HG02943 (cell line): Measurements from ENCODE around the gene GPR37L1.
A peak's percentile ranks its signal among the peaks of the same experiment; 100 is the strongest.

Experiments used
- ATAC-seq: cut with Tn5 transposase; IDR thresholded peaks from one replicate; pipeline ENCODE4 v1.9.1; 2021; ENCODE audit warnings: mild to moderate bottlenecking, low read depth, moderate library complexity; ENCODE audit not compliant: unreplicated experiment

Gene GPR37L1

DNA sequence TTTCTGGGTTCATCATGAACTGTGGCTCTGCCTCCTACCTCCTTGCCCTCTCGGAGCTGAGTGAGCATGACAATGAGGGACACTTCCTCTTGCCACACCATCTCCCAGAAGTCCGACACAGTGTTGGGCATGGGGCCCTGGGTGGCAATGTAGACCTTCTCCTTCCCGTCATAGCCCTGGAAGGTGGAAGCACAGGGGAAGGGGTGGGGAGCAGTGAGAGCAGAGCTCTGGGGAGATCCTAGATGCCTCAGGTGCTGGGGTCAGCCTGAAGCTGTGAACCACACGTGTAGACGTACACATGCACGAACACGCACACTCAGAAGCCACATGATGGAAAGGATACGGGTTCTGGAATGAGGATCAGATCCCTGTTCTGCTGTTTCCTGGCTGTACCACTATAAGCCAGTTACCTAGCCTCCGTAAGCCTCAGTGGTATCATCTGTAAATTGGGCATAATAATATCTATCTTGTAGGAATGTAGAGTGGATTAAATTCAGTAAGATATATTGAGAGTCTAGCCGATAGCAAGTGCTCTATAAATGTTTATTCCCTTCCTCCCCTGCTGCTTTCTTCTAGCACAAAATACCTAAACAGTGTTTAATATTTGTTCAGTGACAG lies 31.5 kb downstream of the GPR37L1 start:
- no peak for ATAC-seq

GRCh38 chr1:202154766-202155477 lies 32.2 kb downstream of the GPR37L1 start:
- ATAC-seq: no peak

- no peak for ATAC-seq
Observed at GRCh38 chr1:202155478-202156021, 32.8 kb downstream of the GPR37L1 start.

GRCh38 chr1:202156590-202156989 lies 33.9 kb downstream of the GPR37L1 start:
- ATAC-seq: no peak

DNA sequence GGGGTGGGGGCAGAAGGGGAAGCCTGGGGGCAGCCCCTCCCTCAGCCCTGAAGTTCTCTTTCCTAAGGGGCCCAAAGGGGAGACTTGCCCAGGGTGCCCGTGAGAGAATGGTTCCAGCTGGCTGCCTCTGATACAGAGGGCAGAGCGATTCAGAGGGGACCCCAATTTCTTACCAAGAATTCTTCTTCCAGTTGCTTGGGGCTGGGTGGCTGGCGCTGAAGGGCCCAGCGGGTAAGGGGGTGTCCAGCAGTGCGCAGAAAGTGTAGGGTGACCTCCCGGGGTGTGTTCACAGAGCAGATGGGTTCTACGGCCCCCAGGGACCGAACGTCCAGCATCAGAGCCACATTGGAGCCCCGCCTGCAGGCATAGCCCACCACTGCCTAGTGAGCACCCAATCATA lies 35.2 kb downstream of the GPR37L1 start:
- ATAC-seq: no peak

- no peak for ATAC-seq
Observed at GRCh38 chr1:202158810-202159533, 36.3 kb downstream of the GPR37L1 start.

DNA sequence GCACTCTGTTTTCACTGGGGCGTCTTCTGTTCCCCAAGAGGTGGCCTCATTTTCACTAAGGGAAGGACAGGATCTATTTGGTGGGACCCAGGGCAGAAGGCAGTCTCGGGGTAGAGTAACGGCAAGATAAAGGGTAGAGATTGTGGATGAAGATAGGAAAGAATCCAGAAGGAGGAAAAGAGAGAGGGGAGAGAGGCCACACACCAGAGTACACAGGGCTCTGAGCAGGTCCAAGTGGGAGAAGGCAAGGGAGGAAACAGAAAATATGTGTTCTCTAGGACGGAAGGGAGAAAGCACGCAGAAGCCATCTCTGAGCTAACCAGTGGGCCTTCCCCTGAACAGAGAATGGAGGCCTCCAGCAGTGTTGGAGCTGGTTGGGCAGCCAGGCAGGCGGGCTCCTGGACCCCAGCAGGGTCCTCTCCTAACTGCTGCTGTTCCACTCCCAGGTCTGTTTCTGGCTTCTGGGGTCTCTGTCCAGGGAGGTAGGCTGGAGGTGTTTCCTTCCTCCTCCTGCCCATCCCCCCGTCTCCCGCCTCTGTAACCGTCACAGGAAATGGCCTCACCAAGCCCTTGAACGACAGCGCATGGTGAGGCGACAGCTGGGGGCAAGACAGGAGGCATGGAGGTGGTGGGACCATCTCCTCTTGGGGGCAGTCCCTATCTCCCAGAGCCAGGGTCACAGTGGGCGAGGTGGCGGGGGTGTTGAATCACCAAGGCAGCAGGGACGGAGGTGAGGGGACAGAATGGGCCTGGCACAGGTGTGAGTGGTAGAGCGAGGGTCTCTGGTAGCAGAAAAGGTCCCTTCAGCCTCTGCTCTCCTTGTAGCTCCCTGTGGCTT lies 37.0 kb downstream of the GPR37L1 start:
- no peak for ATAC-seq

DNA sequence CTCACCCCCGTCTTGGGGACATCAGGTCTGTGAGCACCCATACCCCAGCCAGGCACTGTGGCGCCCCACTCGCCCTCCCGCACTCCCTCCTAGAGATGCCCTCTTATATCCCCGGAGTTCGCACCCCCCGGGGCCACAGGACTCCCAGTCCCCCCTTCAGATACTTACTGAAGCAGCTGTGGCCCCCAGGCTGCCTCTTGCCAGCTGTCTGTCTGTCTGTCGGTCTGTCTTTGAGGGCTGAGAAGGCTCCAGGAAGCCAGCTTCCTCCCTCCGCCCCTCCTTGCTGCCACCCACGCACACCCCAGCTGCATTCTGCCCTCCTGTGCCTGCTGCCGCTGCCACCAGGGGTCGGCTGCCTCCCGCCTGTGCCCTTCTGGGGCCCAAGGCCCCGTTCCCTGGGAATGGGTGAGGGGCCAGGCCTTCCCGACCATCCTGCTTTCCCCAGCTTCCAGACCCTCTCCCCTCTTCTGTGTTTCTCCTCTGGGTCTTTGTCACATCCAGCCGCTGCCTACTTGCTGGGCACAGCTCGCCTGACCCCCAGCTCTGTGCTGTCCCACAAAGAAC lies 37.7 kb downstream of the GPR37L1 start, which contains the start of gene PTPN7:
Gene PTPN7 (minus strand): TSS at position 226 of the 564 bp plus-strand sequence. CDS start 1,200 bp downstream, outside the sequence.
- ATAC-seq: peak; percentile 54

DNA sequence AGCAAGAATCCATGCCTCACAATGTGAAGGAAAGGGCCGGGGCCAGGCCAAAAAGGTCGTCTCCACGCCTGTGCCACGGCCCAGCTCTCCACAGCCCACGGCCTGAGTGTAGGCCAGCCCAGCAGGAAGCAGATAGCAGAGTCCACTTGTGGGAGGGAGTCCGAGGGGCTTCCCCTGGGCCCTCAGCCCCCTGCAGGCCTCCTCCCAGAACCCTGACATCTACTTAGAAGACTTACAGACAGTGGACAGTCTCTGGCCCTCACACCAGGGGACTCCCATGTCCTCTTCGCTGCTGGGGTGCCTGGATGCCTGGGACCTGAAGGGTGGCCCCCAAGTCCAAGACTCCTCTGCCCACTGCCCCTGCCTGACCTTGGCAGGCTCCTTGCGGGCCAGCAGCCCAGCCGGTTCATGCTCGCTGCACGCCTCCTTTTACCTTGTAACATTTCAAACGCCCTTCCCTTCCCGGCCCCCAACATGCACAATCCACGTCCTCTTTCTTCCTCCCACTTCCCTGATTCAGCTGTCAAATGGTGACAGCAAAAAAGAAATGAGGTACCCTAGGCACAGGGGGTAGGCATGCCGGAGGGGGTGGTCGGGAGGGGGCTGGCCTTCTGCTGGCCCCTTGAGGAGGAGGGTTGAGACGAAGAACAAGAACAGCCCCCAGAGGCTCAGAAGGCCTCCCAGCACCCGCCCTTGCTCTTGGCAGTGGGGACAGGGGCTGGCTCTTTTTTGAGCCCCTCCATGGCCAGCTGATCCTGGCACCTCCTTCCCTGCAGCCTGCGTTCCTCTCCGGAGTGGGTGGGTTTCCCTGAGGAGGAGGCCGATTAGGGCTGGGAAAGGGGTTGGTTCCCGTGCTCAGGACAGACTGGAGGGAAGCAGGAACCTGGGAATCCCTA lies 38.7 kb downstream of the GPR37L1 start:
- no peak for ATAC-seq

DNA sequence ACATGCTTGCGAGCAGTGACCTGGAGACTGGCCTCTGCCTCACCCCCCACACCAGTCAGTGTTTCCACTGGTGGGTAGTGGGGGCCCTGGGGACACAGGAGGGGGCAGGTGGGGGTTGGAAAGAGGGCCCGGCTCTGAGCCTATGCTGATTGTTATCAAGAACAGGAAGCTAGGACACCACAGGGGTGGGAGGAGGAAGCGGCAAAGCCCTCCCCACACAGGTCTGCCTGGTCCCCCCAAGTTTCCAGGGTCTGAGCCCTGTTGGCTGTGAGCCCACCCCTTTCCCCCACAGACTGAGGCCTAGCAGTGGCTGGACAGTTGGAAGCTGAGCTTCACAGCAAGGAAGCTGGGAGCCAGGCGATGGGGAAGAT lies 39.3 kb downstream of the GPR37L1 start:
- ATAC-seq: no peak

DNA sequence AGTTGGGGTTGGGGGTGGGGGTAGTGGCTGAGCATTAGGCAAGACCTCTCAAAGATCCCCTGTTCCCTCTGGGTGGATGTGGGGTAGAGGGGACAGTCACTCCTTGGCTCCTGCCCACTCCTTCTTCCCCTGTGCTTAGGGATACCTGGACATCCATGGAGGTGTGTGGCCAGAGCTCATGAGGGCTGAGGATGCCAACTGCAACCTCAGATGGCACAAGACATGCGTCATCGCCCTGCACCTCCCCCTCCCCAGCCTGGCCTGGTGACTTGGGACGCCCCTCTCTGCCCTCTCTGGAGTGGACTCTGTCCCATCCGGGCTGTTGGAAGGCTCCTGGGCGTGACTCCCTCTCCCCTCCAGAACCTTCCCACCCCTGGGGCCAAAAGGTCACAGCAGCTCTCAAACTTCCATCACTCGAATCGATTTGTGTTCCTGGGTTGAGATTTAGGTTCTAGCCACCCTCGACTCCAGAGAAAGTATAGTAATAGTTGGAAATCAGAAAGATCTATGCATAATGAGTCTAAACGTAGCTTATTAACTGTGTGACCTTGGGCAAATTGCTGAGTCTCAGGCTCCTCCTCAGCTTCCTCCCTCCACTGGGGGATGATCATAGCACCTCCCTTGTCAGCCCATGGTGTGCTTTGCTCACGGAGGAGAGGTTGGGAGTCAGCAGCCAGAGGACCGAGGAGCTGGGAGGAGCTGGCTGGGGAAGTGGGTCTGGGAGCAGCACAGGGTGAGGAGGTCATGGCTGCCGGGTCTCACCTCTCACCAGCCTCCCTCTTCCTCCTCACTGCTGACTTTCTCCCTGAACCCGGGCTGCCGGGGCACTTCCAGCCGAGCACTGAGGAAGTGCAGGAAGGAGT lies 39.9 kb downstream of the GPR37L1 start:
- no peak for ATAC-seq

DNA sequence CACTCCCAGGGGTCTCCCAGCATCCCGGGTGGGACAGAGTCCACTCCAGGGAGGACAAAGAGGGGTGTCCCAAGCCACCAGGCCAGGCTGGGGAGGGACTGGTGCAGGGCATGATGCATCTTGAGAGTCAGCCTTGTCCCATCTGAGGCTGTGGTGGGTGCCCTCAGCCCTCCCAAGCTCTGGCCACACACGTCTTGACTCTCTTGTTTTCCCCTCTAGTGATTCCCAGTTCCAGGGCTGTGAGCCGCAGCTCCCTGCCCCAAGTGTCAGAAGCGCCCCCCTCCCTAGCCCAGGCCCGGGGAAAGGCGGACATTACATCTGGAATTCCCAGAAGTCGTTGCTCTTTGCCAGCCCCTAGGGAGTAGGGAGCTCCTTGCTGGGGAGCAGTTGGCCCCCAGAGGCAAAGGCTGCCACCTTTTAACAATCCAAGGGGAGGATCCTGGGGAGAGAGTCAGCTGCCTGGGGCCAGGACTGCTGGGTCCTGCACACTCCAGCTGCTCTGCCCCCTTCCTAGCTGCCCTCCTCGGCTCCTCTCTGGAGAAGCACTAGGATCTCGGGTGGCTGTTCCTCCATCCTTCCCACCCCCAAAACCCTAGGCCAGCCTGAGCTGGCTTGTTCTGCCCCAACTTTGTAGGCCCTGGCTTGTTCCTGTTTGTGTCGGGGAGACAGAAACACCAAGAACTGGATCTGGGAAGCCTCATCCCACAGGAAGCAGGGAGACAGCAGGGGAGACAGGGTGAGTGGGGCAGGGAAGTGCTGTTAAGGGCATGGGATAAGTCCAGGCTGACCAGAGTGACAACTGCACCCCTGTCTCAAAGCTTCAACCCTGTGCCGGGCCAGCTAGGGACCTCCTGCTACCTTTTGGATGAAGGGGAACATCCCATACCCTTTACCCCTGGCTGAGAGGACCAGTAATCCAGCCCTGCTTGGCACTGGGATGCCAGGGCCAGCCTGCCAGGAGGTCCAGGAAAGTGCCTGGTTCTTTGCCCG lies 40.9 kb downstream of the GPR37L1 start:
- ATAC-seq: no peak

DNA sequence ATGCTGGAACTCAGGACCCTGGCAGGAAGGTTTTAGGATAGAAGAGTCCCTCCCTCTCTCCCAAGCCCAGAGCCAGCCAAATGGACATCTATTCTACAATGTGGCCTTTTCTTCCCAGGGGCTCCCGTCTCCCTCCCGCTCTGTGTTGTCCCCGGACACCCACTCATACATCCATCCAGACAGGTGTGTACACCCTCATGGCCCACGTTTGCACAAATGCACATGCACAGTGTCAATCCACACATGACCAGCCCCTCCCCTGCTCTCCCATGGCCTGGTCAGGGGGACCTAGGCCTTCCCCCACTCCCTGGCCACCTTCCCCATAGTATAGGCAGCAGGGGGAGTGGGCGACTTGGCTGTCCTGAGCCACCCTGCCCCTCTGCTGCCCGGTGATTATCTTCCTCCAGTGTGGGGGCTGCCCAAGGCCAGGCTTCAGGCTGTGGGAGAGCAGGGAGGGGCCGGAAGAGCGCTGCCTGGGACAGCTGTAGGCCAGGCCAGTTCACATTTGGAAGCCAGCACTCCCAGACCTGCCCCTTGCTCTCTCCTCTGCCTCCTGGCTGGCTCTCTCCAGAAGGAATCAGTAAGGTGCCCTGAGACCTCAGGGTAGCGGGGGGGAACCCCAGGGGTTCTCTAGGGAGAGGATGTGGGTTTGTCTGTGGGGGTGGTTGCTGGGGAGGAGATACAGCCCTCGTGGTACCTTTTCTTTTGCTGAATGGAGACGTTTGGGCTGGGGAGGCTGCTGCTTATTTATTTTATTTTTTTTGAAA lies 41.7 kb downstream of the GPR37L1 start:
- ATAC-seq: no peak

DNA sequence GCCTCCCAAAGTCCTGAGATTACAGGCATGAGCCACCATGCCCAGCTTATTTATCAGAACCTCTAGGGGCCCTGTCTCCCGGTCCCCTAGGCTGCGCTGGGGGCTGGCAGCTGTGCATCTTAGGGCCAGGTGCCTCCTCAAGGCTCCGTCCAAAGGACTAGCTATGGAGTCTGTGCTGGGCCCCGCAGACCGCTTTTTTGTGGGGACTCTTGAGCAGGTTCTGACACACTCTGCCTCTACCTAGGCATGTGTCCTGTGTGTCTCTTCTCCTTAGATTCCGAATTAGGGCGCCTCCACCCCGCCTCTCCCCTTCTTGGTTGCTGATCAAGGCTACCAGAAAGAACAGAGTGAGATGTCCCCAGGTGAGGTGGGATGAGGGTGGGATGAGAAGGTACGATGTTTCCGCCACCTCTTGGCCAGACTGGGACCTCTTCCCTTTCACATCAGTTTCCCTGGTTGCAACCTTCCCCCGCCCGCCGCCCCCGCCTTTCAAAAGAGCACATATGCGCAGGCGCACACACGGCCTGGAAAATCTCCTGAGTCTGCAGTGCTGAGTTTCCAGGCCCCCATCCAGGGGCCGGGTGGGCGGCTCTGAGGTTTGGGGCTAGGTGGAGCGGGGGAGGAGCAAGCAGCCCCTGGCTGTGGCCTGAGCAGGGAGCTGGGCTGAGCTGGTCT lies 42.7 kb downstream of the GPR37L1 start:
- no peak for ATAC-seq

GRCh38 chr1:202165942-202166843 lies 43.5 kb downstream of the GPR37L1 start:
- no peak for ATAC-seq
